HL-60 (cell line): ENCODE measurements around the gene RGS10.

ENCODE experiments used
- DNase-seq, 2 experiments: peaks; one replicate each; pipeline ENCODE4 v3.0.0-alpha.2; 2010 to 2020; ENCODE audit warnings: low read depth in 1 of 2, low spot score in 1 of 2
- H3K27ac ChIP-seq: fragments of 250-450 bp; sonication (Bioruptor Pico); replicated peaks from 2 replicates; pipeline ENCODE4 v1.5.1; 2020; ENCODE audit warnings: mild to moderate bottlenecking, moderate library complexity
- H3K27me3 ChIP-seq: fragments of 250-450 bp; sonication (Bioruptor Pico); 2 replicates; pipeline ENCODE4 v1.5.1; 2021; ENCODE audit warnings: mild to moderate bottlenecking, moderate library complexity; ENCODE audit not compliant: insufficient read depth, poor library complexity, severe bottlenecking
- H3K4me3 ChIP-seq: replicated peaks from 2 replicates; pipeline ENCODE4 v1.5.1; 2011; ENCODE audit warnings: mild to moderate bottlenecking, control low read depth, low read length; ENCODE audit not compliant: insufficient read depth
- CTCF ChIP-seq: IDR thresholded peaks from one replicate; pipeline ENCODE4 v1.5.1; 2011; ENCODE audit warnings: low read length, control low read depth, inconsistent platforms; ENCODE audit not compliant: insufficient read depth
- GABPA ChIP-seq: IDR thresholded peaks from 2 replicates; pipeline ENCODE4 v1.6.1; 2012; ENCODE audit warnings: low read depth
- POLR2AphosphoS5 ChIP-seq: IDR thresholded peaks from 2 replicates; pipeline ENCODE4 v1.6.1; 2012; ENCODE audit warnings: low read depth
- REST ChIP-seq: IDR thresholded peaks from 2 replicates; pipeline ENCODE4 v1.6.1; 2012; ENCODE audit warnings: low read depth; ENCODE audit not compliant: insufficient replicate concordance
- SPI1 ChIP-seq: IDR thresholded peaks from 2 replicates; pipeline ENCODE4 v1.6.1; 2012; ENCODE audit warnings: low read depth, mild to moderate bottlenecking, borderline replicate concordance

RGS10 gene

GRCh38 chr10:119507115-119507514 is 35.4 kb downstream of the RGS10 start:
- no peak overlapping the region for H3K27ac ChIP-seq
- TF ChIP-seq SPI1 (no peak), GABPA (no peak)
- DNase-seq, result no peak
- H3K4me3 ChIP-seq, result no peak overlapping the region
- H3K27me3 ChIP-seq, result no peaks in the 10 kb centered on the region

GRCh38 chr10:119505588-119506315 is 36.8 kb downstream of the RGS10 start:
- TF ChIP-seq CTCF (no peak), REST (no peak), GABPA (no peak), SPI1 (no peak), POLR2AphosphoS5 (no peak)
- DNase-seq, result no peak
- H3K27me3 ChIP-seq, result no peaks in the 10 kb centered on the region
- no peak overlapping the region for H3K4me3 ChIP-seq
- H3K27ac ChIP-seq, result no peak overlapping the region

GRCh38 chr10:119505131-119505551 is 37.4 kb downstream of the RGS10 start:
- Histone ChIP-seq H3K27me3 (no peaks in the 10 kb centered on the region), H3K27ac (no peak overlapping the region), H3K4me3 (no peak overlapping the region)
- DNase-seq, result no peak
- TF ChIP-seq REST, result no peak

- no peak for DNase-seq
- no peak for TF ChIP-seq CTCF
- TF ChIP-seq REST, result no peak
- TF ChIP-seq POLR2AphosphoS5, result no peak
- no peak for TF ChIP-seq GABPA
- H3K27me3 ChIP-seq, result no peaks in the 10 kb centered on the region
- H3K27ac ChIP-seq, result no peak overlapping the region
- H3K4me3 ChIP-seq, result no peak overlapping the region
Observed at GRCh38 chr10:119504651-119505050, 37.9 kb downstream of the RGS10 start.
